Aorta (tissue), 5 donors: ENCODE results near the gene FAM13A. TPM values are rescaled to one million over a fixed set of nuclear protein-coding genes. Genes with fewer than 3 reads are reported as not detected.

ENCODE experiments used
- ATAC-seq: fragments of 200-7000 bp; cut with Tn5 transposase; one replicate; pipeline ENCODE4 v1.9.1; 2022; ENCODE audit warnings: moderate library complexity; ENCODE audit not compliant: low FRiP score
- DNase-seq, 2 donors: peaks; one replicate each; pipeline ENCODE4 v3.0.0-alpha.2; 2020
- H3K27ac ChIP-seq, 2 donors: one replicate each; pipeline ENCODE4 v1.5.1; 2013; ENCODE audit warnings: low read length in 2 of 2, mild to moderate bottlenecking in 2 of 2, moderate library complexity in 2 of 2, control low read depth in 1 of 2, inconsistent platforms in 1 of 2, low read depth in 1 of 2
- H3K27me3 ChIP-seq, 2 donors: one replicate each; pipeline ENCODE4 v1.6.1; 2013; ENCODE audit warnings: control low read depth in 1 of 2, low read length in 1 of 2, mild to moderate bottlenecking in 1 of 2, moderate library complexity in 1 of 2; ENCODE audit not compliant: insufficient read depth in 2 of 2, control insufficient read depth in 1 of 2
- H3K36me3 ChIP-seq, 2 donors: one replicate each; pipeline ENCODE4 v1.6.1; 2013; ENCODE audit warnings: control low read depth in 1 of 2, low read length in 1 of 2, mild to moderate bottlenecking in 1 of 2; ENCODE audit not compliant: insufficient read depth in 2 of 2, control insufficient read depth in 1 of 2
- H3K4me1 ChIP-seq, 2 donors: one replicate each; pipeline ENCODE4 v1.6.1; 2013; ENCODE audit warnings: low read length in 2 of 2, control low read depth in 1 of 2, mild to moderate bottlenecking in 1 of 2, moderate library complexity in 1 of 2; ENCODE audit not compliant: insufficient read depth in 2 of 2, control insufficient read depth in 1 of 2
- H3K4me3 ChIP-seq, 2 donors: one replicate each; pipeline ENCODE4 v1.5.1; 2013; ENCODE audit warnings: low read length in 2 of 2, control low read depth in 1 of 2, mild to moderate bottlenecking in 1 of 2
- H3K9me3 ChIP-seq: one replicate; pipeline ENCODE4 v1.6.1; 2013; ENCODE audit warnings: mild to moderate bottlenecking, low read length; ENCODE audit not compliant: control insufficient read depth
- WGBS, 2 donors: extraction: QIAGEN DNeasy Blood & Tissue Kit; methylation state at CpG; one replicate each; pipeline ENCODE4 v1.1.7; 2013; 5-methylcytosine and 5-hydroxymethylcytosine counted together
- intact Hi-C, 2 donors: fragments of 100-400 bp; cut with DNase I; formaldehyde crosslinking; loops; one replicate each; pipeline versions ENCODE4 v1.14.2 to v1.15.0; 2022
- polyA plus RNA-seq, 2 donors: library from polyadenylated mRNA; stranded (reverse); fragments of 200-250 nt; gene quantifications; one replicate each; pipeline ENCODE4 v1.2.3, GENCODE V29; 2013
- total RNA-seq, 2 donors: library from RNA; stranded (reverse); fragmentation: NEBNext Ultra II Directional; extraction: Animal tissue kit (Norgen Biotek cat#: 25700); gene quantifications; one replicate each; pipeline ENCODE4 v1.2.1, GENCODE V29; 2021
- donor health status: healthy with polysubstance abuse.
- donor health status: Bipolar disorder and iron deficiency.
- donor health status: DM: no; HTN: no; CAD: no.
- donor health status: DM: no; HTN: no; CAD: no.
- donor health status: DM: yes; HTN: yes; CAD: no.

Gene FAM13A
- total and polyA plus RNA-seq, 4 donors: 9.0 to 60.3 (median 23.5) TPM

DNA sequence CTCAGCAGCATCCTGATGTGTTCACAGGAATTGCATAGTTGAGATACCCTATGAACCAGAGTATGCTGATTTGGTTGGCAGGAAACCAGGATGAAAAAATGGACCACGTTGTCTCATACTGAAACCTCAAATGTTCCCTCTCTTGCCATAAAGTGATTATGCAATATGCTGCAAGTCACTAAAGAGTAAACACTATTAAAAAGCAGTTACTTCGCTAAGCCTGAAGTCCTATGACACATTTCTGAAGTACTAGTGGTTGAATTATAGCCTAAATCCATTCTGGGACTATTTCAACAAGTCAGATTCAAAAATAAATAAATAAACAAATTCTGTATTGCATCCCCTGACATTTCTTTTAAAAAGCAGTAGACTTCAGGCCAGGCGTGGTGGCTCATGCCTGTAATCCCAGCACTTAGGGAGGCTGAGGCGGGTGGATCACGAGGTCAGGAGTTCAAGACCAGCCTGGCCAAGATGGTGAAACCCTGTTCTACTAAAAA lies 253.3 kb downstream of the FAM13A start:
- H3K9me3 ChIP-seq: no peaks in the 10 kb centered on the region
- no peak overlapping the region for H3K27ac ChIP-seq
- H3K4me3 ChIP-seq: no peak overlapping the region
- H3K27me3 ChIP-seq: no peaks in the 10 kb centered on the region
- intact Hi-C loops: loop anchor here in 1 of 2 donors (5.0 kb wide), 1 partner anchor 76 kb away; no protein-coding TSS in a partner anchor
- no peaks in the 10 kb centered on the region for H3K36me3 ChIP-seq
- ATAC-seq (peak; percentile 74), DNase-seq (no peak)
- 54 to 72% methylated on average over 5 of the region's 5 CpGs for WGBS, 2 donors
- peaks cover 2 to 7% of the 10 kb centered on the region in 2 donors for H3K4me1 ChIP-seq

DNA sequence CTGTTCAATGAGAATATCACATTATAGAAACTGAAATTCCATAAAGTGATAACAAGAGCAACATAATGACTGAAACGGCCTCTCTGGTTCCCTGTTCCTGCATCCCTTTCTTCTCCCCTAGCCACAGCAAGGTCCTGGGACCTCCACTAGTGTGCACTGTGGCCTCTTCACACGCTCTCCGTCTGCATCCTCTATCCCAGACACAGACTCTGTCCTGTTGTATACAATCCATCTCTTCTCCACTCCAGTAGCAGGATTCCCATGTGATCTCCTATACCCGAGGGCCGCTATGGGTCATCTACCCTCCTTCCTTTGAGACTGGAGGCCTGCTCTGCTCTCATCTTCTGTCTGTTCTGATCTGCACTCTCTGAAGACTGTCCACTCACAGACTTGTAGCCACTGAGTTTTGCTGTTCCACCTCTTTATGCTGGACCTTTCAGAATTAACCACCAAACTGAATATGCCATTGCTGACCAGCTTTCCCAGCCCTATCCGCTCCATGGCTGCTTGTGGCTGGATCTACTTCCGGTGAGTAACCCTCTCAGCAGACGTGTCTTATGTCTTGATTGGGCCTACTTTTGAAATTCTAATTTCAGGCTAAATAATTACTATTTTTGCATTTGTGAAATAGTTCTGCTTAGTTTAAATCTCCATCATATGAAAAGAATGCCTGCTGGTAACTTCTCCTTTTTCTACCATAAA lies 254.2 kb downstream of the FAM13A start:
- Histone ChIP-seq H3K4me1 (peaks cover 2 to 7% of the 10 kb centered on the region in 2 donors), H3K36me3 (no peaks in the 10 kb centered on the region), H3K9me3 (no peaks in the 10 kb centered on the region), H3K27me3 (no peaks in the 10 kb centered on the region), H3K4me3 (no peak overlapping the region), H3K27ac (peak overlapping the region in 1 of 2 donors; percentile 21)
- ATAC-seq (peak; percentile 40), DNase-seq (no peak)
- intact Hi-C loops: loop anchor here in 1 of 2 donors (5.0 kb wide), 1 partner anchor 75 kb away; no protein-coding TSS in a partner anchor
- 88 to 89% methylated on average over 8 of the region's 8 CpGs for WGBS, 2 donors

DNA sequence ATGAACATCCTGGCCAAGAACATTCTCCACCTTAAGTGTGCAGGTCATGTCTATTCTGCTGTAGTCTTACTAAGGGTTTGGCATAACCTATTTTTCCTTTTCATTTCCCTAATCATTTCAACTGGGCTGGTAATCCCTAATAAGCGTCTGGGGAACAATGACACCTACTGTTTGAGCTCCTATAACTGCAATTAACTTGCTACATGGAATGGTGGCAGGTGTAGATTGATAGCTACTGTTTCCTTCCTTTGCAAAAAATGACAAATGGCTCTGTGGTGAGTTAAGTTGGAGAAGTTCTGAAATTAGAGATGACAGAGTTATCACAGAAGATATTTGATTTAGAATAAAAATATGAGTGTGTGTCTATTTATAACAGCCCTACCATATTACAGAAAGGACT lies 254.8 kb downstream of the FAM13A start:
- ATAC-seq: no peak
- intact Hi-C loops: loop anchor here in 1 of 2 donors (5.0 kb wide), 1 partner anchor 75 kb away; no protein-coding TSS in a partner anchor

DNA sequence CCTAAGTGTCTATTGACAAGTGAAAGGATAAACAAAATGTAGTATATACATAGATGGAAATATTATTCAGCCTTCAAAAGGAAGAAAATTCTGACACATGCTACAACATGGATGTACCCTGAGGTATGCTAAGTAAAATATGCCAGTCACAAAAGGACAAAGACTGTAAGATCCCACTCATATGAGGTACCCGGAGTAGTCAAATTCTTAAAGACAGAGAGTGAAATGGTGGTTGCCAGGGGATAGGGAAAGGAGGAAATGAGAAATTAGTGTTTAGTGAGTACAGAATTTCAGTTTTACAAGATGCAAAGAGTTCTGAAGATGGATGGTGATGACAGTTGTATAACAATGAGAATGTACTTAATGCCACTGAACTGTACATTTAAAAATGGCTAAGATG lies 257.1 kb downstream of the FAM13A start:
- no peaks in the 10 kb centered on the region for H3K27me3 ChIP-seq
- intact Hi-C loops: loop anchor here in 1 of 2 donors (5.0 kb wide), 1 partner anchor 73 kb away; no protein-coding TSS in a partner anchor

More for the DNA sequence above, 254.8 kb downstream of the FAM13A start:
- no peak overlapping the region for H3K27ac ChIP-seq
- no peak for DNase-seq
- no peaks in the 10 kb centered on the region for H3K36me3 ChIP-seq
- H3K27me3 ChIP-seq: no peaks in the 10 kb centered on the region
- no peak overlapping the region for H3K4me3 ChIP-seq
- 81 to 83% methylated on average over 1 of the region's 1 CpG for WGBS, 2 donors
- peaks cover 2 to 5% of the 10 kb centered on the region in 2 donors for H3K4me1 ChIP-seq
- no peaks in the 10 kb centered on the region for H3K9me3 ChIP-seq

DNA sequence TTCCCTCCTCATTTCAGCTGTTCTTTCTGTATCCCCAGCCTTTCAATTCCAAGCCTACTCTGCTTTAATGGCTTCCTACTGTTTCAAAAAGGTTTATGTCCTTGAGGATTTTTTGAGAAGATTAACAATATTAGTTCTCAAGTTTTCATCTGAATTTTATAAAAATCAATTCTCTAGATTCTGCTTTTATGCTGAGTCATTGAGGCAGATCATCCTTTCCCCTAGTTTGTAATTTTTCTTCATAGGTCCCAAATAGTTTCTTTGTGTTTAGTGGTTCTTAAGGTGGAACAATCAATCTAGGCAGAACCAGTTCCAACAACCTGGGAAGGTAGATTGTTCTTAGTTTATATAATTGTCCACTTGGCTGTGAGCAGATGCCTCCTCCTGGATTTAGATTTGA lies 259.3 kb downstream of the FAM13A start:
- no peak overlapping the region for H3K27ac ChIP-seq
- H3K9me3 ChIP-seq: no peaks in the 10 kb centered on the region
- H3K4me3 ChIP-seq: no peak overlapping the region
- H3K4me1 ChIP-seq: peaks cover 0 to 2% of the 10 kb centered on the region in 2 donors
- ATAC-seq (no peak), DNase-seq (no peak)
- H3K36me3 ChIP-seq: no peaks in the 10 kb centered on the region
- no peaks in the 10 kb centered on the region for H3K27me3 ChIP-seq
- intact Hi-C loops: no loop called here

More for the DNA sequence above, 257.1 kb downstream of the FAM13A start:
- H3K9me3 ChIP-seq: no peaks in the 10 kb centered on the region
- ATAC-seq (no peak), DNase-seq (no peak)
- 96 to 100% methylated on average over 1 of the region's 1 CpG for WGBS, 2 donors
- no peak overlapping the region for H3K27ac ChIP-seq
- H3K4me1 ChIP-seq: peaks cover 0 to 2% of the 10 kb centered on the region in 2 donors
- H3K36me3 ChIP-seq: no peaks in the 10 kb centered on the region
- H3K4me3 ChIP-seq: no peak overlapping the region

DNA sequence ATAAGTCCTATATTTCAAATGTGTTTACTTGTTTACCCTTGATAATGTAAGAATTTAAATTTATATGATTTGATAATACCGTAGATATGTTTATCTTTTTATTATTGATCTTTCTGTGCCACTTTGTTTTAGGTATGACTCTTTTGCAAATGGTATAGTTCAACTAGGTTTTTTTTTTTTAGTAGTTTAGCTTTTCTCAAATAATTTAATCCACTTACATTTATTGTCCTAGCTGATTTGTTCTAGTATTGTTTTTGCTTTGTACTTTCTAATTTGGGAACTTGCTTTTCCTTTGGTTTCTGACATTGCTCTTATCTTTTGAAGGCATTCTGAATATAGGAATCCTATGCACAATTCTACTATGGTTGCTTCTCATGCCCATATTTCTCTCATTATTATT lies 260.4 kb downstream of the FAM13A start:
- Histone ChIP-seq H3K4me3 (no peak overlapping the region), H3K4me1 (peaks cover 2 to 3% of the 10 kb centered on the region in 2 donors), H3K27me3 (no peaks in the 10 kb centered on the region), H3K27ac (no peak overlapping the region), H3K9me3 (no peaks in the 10 kb centered on the region), H3K36me3 (no peaks in the 10 kb centered on the region)
- no peak for ATAC-seq
- DNase-seq: no peak
- intact Hi-C loops: no loop called here
- 97 to 98% methylated on average over 1 of the region's 1 CpG for whole genome bisulfite sequencing, 2 donors

DNA sequence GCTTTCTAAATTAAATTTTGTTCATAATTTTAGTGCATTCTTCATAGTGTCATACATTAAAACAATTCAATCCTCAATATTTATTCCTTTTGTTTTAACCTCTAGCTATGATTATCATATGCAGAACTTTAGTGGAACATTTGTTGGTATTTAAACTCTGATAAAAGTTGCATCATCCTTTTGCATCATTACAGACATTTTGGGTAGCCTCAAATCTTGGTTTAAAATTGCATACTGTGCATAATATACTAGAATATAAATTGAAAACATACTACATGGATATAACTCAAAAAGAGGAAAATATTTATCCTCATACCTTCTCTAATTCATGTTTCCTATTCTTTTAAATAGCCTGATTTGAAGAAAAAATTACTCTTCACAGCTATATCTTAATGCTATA lies 262.0 kb downstream of the FAM13A start:
- no peak for DNase-seq
- Histone ChIP-seq H3K27me3 (no peaks in the 10 kb centered on the region), H3K9me3 (no peaks in the 10 kb centered on the region), H3K27ac (no peak overlapping the region), H3K4me3 (no peak overlapping the region), H3K4me1 (peaks cover 2 to 3% of the 10 kb centered on the region in 2 donors), H3K36me3 (peaks cover 0 to under 1% of the 10 kb centered on the region in 2 donors)
- ATAC-seq: no peak
- intact Hi-C loops: loop anchor here in 1 of 2 donors (5.0 kb wide), 1 partner anchor 88 kb away; no protein-coding TSS in a partner anchor

DNA sequence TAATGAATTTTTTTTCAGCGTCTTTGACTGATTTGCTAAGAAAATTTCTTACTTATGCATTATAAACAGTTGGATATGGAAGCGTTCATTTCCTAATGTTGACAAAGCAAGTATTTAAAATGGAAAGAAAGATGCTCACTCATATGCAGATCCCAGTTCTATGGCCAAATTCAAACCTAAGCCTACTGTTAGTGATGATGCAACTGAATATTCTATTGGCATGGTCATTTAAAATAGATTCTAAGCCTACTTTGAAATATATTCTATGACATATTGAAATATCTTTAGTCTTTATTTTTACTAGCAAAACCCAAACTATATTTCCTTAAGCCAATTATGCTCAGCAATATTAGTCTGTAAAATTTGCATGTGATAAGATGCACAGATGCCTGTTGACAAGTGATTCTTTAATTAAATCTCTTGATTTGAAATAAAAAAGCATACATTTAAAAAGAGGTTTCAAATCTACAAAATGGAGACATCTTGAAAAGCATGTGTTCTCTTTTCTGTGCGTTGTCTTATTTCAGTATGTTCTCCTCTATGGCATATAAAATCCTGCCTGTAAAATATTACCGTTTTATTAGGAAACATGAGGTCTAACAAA lies 262.8 kb downstream of the FAM13A start:
- ATAC-seq (no peak), DNase-seq (no peak)
- H3K27me3 ChIP-seq: no peaks in the 10 kb centered on the region
- 91 to 96% methylated on average over 4 of the region's 4 CpGs for WGBS, 2 donors
- intact Hi-C loops: loop anchor here in 1 of 2 donors (5.0 kb wide), 1 partner anchor 87 kb away; no protein-coding TSS in a partner anchor
- H3K9me3 ChIP-seq: no peaks in the 10 kb centered on the region
- H3K4me3 ChIP-seq: no peak overlapping the region
- peaks cover 2 to 3% of the 10 kb centered on the region in 2 donors for H3K4me1 ChIP-seq
- H3K36me3 ChIP-seq: peaks cover 3% of the 10 kb centered on the region in 2 donors
- no peak overlapping the region for H3K27ac ChIP-seq
